ENCODE results near the gene NR2F6.

GRCh38 chr19:17184371-17184841 is 61.3 kb downstream of the NR2F6 start:
- no peak for TF ChIP-seq POLR2AphosphoS5 (IDR thresholded peaks at IDR 0.05; ENCODE audit: borderline replicate concordance, low read depth, low read length)
- no peak for TF ChIP-seq EZH2 (IDR thresholded peaks at IDR 0.05)
- TF ChIP-seq FOXP2 (optimal IDR thresholded peaks at IDR 0.05; ENCODE audit: control extremely low read depth, extremely low read length, insufficient read depth): no peak

All from SK-N-MC (cell line).